NB4 (cell line): ENCODE data around the gene DACT3.

ENCODE experiments used
- DNase-seq: peaks from one replicate; pipeline ENCODE4 v3.0.0; 2010; ENCODE audit warnings: low read depth
- H3K4me3 ChIP-seq: one replicate; pipeline ENCODE4 v1.5.1; 2011; ENCODE audit warnings: mild to moderate bottlenecking, low read depth, low read length, moderate library complexity
- MYC ChIP-seq: IDR thresholded peaks from 2 replicates; pipeline ENCODE4 v1.6.1; 2011; ENCODE audit warnings: low read depth, low read length
- POLR2A ChIP-seq: IDR thresholded peaks from 2 replicates; pipeline ENCODE4 v1.6.1; 2011; ENCODE audit warnings: mild to moderate bottlenecking; ENCODE audit not compliant: insufficient read length; ENCODE audit errors: extremely low read depth
- TF ChIP-seq, protein P1 (sequence below): IDR thresholded peaks from 2 replicates; pipeline ENCODE4 v1.6.1; 2011; ENCODE audit warnings: low read depth, low read length
- TF ChIP-seq, protein P2 (sequence below): IDR thresholded peaks from one replicate; pipeline ENCODE4 v1.5.1; 2012; ENCODE audit warnings: low read depth, low read length

DACT3 gene

DNA sequence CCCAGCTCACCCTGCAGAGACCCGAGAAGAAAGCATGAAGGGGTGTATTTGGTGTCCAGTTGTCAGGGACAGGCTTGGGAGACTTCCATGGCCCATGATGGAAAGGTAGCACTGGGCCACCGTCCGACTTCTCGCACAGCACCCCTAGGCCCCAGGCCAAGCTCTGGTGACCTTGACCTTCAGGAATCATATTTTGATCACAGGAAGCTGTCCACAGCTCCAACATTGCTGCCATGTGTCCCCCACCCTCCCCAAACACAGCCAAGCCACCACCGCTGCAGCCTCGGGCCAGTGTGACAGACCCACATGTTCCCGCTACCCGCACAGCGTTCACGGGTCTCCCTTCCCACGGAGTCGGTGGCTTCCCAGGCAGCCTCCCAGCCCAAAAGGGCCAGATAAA lies 35.3 kb downstream of the DACT3 start:
- DNase-seq, result no peak
- TF ChIP-seq, protein P1, sequence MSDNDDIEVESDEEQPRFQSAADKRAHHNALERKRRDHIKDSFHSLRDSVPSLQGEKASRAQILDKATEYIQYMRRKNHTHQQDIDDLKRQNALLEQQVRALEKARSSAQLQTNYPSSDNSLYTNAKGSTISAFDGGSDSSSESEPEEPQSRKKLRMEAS, result no peak
- TF ChIP-seq POLR2A (no peak), MYC (no peak)
- TF ChIP-seq, protein P2, sequence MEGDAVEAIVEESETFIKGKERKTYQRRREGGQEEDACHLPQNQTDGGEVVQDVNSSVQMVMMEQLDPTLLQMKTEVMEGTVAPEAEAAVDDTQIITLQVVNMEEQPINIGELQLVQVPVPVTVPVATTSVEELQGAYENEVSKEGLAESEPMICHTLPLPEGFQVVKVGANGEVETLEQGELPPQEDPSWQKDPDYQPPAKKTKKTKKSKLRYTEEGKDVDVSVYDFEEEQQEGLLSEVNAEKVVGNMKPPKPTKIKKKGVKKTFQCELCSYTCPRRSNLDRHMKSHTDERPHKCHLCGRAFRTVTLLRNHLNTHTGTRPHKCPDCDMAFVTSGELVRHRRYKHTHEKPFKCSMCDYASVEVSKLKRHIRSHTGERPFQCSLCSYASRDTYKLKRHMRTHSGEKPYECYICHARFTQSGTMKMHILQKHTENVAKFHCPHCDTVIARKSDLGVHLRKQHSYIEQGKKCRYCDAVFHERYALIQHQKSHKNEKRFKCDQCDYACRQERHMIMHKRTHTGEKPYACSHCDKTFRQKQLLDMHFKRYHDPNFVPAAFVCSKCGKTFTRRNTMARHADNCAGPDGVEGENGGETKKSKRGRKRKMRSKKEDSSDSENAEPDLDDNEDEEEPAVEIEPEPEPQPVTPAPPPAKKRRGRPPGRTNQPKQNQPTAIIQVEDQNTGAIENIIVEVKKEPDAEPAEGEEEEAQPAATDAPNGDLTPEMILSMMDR, result no peak
- no peak overlapping the region for H3K4me3 ChIP-seq

DNA sequence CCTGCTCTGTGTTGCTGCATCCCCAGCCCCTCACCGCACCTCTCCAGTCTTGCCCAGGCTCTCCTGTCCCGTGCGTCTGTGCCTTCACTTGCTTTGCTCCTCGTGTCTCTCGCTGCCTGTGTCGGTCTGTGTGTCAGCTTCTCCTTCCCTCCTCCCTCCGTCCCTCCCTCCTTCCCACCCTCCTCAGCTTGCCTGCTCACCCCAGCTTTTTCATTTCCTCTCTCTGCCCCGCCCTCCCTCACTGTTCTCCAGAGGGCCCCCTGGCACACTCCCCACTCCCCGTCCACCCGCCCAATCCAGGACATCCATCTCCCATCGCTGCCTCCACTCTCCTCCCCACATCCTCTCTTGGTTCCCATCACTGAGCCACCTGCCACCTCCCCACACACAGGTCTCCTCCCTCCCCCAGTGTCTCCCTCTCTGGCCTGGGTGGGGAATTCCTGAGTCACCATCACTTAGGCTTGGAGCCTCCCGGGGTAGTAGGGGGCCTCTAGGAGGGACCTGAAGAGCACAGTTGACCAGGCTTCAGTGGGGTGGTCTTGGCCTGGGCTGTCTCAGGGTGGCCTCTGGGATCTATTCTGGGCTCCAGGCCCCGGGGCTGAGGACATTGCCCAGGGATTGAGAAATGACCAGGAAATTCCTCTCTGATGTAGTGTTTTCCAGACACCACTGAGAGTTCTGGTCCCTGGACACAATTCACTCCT lies 35.9 kb downstream of the DACT3 start, which contains the start of gene PTGIR:
PTGIR (minus strand) TSS at position 132 of the 704 bp plus-strand sequence. CDS start 864 bp downstream, outside the sequence.
- DNase-seq, result peak; percentile 58
- no peak within 1 kb of the TSS for H3K4me3 ChIP-seq
- TF ChIP-seq, protein P1, result no peak
- TF ChIP-seq POLR2A (no peak), MYC (no peak)
- TF ChIP-seq, protein P2, result peak; percentile 13

DNA sequence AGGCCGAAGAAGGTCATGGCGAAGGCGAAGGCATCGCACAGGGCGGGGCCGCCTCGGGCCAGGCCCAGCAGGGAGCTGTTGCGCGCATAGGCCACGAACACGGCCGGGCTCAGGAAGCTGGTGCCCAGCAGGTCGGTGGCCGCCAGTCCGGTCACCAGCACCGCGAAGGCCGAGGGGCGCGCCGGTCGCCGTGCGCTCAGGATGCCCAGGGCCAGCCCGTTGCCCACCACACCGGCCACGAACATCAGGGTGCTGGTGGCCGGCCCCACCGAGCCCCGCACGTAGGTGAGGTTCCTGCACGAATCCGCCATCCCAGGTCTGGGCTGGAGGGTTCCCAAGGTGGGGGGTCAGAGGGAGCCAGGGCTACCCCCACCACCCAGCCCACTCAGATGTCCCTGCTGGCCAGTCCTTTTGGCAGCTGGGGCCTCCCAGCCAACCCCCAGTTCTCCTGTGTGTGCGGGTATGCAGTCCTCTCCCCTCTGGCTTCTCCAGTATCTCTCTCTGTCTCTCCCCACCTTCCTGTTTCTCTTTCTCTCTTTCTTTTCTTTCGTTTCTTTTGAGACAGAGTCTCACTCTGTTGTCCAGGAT lies 37.0 kb downstream of the DACT3 start:
- TF ChIP-seq, protein P2, result no peak
- no peak for TF ChIP-seq POLR2A
- TF ChIP-seq MYC, result no peak
- TF ChIP-seq, protein P1, result no peak
- no peak for DNase-seq
- H3K4me3 ChIP-seq, result no peak overlapping the region

DNA sequence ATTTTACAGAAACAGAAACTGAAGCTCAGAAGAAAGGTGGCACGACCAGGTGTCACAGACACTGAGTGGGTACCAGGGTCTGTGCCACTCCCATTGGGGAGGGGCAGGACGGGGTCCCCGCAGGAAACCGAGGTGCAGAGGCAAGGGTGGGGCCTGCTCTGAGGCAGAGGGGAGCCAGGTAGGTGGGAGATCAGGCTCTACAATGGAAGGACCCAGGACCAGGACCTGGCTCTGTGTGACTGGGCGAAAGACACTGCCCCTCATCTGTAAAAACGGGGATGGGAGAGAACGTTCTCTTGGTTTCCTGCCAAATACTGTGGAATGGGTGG lies 38.9 kb downstream of the DACT3 start:
- H3K4me3 ChIP-seq, result no peak overlapping the region
- TF ChIP-seq, protein P1, result no peak
- TF ChIP-seq, protein P2, result no peak
- TF ChIP-seq MYC (no peak), POLR2A (no peak)

DNA sequence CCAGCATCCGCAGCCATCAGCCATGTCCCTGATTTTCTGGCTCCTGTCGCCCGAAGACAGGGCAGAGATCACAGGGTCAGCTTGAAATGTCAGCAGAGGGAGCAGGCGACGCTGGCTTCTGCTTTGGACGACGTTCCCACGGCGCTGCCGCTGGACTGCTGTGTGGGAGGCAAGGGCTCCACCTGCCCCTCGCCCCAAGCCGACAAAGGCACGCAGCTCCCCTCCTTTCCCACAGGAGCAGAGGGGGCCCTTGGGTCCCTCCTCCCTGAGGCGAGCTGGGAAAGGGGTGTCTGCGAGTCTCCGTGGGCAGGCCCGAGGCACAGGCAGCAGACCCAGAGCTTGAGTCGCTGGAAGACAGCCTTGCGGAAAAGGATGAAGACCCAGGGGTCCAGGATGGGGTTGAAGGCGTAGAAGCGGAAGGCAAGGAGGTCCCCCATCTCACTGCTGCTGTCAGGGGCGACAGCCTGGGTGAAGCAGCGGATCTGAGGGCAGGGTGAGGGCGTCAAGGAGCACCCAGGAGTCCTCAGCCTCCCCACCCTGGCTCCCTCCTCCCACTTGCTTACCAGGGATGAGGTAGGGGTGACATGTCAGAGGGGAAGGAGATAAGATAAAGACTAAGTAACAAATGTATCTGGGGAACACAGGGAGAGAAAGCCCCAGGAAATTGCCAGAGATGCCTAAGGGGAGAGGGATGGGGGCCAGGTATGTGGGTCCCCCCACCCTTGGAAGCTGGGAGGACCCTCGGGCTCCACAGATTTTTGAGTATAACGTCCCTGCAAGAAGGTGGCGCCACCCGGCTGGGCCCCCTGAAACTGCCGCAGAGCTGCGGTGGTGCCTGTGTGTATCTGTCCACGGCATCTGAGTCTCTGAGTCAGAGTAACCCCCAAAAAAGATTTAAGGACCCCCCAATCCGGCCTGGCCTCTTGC lies 39.5 kb downstream of the DACT3 start:
- H3K4me3 ChIP-seq, result no peak overlapping the region
- no peak for DNase-seq
- TF ChIP-seq, protein P2, result peak; percentile 61
- TF ChIP-seq, protein P1, result no peak

More for the DNA sequence above, 38.9 kb downstream of the DACT3 start:
- no peak for DNase-seq
